MV-4-11 (cell line): ENCODE results near the gene COMP.

Experiments
- DNase-seq: peaks from one replicate; lab custom pipeline; 2025; lab: John Stamatoyannopoulos, UW

The COMP gene

DNA sequence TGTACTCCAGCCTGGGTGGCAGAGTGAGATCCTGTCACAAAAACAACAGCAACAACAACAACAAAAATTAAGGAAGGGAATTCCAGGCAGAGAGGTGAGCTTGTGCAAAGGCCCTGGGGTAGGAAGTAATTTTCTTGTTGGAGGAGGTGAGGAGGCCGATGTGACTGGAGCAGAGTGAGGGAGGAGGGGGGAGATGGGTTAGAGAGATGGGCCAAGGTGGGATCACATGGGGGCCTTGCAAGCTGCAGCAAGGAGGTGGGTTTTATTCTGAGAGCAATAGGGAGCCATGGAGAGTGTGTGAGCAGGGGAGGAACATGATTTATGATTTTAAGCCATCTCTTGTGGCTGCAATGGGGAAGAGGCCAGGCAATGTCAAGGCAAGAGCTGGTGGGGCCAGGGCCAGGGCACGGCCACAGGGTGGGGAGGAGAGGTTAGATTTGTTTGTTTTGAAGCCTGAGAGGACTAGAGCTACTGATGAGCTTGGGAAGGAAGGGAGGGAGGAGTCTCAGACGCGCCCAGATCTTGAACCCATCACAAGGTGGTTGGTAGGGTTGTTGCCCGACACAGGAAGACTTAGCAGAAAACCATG is 12.5 kb upstream of the COMP start:
- DNase-seq, result no peak

DNA sequence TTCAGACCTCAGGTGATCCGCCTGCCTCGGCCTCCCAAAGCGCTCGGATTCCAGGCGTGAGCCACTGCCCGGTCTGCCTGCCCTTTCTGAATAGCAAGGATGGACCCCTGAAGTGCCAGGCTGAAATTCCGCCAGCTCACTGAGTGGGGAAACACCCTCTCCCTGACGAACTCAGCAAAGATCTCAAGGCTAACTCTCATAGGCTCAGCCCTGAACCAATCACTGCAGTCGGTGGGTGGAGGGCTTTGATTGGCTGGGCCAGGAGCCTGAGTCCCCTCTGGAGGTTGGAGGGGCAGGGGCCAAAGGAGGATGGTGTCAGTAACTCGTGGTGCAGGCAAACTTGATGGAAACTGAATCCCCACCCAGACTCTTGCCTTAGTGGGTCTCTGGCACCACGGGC is 11.2 kb upstream of the COMP start:
- DNase-seq, result no peak

GRCh38 chr19:18800636-18801035 is 9.5 kb upstream of the COMP start:
- no peak for DNase-seq

DNA sequence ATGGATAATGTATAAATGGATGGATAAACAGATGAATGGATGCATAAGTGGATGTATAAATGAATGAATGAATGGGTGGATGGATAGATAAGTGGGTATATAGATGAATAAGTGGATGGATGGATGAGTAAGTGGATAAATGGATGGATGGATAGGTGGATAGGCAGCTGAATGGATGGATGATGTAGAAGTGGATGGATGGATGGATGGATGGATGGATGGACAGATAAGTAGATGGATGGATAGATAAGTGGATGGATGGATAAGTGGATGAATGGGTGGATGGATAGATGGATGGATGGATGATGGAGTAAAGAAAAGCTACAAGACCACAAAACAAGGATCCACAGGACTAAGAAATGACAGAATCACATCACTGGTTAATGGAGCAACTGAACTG is 9.0 kb upstream of the COMP start:
- DNase-seq, result no peak

GRCh38 chr19:18799389-18799970 is 8.4 kb upstream of the COMP start:
- DNase-seq, result no peak

DNA sequence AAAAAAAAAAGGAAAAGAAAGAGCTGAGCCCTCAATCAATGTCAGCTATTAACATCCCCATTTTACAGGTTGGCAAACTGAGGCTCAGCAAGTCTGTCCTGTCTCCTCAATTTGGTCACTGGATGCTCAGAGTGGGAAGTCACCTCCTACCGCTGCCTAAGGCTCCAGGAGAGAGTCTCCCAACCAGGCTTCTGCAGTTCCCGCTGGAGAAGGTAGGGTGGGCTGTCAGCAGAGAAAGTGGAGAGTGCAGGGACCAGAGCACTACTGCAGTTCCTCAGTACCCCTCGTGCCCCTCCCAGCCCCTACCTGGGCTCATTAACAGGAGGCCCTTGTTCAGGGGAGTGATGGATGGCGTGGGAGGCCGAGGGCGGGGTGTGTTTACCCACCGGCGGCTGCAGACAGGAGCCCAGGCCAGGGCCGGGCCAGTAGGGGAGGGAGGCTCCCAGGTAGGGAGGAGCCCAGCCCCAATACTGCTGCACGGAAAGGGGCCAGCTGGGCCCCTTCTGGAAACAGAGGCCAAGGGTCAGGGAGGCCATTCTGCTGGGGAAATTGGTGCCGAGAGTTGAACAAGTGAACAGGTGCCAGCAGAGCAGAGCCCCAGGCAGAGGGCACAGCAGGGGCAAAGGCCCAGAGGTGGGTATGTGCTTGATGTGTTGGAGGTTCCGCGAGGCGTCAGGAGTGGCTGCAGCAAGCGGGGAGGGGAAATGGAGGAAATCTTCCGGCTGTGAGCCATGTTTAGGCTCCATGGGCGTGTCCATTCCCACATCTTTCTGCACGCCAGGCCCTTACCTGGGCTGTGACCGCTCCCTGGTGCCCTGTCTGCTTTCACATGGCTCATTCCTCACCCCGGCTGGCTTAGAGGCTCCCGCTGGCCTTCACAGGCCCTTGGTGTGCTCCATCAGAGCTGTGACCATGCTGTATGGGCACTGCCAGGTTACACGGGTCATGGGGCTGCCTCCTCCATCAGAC is 7.6 kb upstream of the COMP start:
- DNase-seq, result no peak

DNA sequence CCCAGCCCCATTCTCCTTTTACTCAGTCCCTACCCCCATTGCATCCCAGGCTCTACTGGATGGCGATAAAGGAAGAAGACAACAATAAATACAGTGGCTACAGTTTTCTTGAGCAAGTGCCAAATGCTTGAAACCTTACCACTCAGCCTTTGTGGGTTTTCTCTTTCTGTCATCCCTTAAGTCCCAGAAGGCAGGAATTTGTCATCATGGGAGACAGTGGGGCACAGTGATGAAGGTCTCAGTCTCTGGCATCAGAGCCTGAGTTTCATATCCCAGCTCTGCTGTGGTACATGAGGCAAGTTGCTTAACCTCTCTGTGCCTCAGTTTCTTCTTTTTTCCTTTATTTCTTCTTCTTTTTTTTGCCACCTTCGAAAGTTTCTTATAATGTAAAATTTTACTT is 5.1 kb upstream of the COMP start:
- no peak for DNase-seq

GRCh38 chr19:18795540-18795939 is 4.4 kb upstream of the COMP start:
- DNase-seq, result no peak

- DNase-seq, result no peak
Measured at GRCh38 chr19:18794692-18795091, 3.6 kb upstream of the COMP start.

DNA sequence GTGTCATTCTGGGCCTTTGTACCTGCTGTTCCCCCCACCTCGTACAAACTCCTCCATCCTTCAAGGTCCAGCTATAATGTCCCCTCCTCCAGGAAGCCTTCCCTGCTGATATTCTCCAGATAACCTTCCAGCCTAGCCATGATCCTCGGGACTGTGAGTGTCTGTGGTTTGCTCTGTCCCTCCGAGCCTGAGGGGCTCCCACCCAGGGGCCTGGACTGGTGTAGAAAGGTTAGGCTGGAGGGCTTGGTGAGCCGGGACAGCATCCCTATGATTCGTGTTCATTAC is 2.9 kb upstream of the COMP start:
- no peak for DNase-seq

DNA sequence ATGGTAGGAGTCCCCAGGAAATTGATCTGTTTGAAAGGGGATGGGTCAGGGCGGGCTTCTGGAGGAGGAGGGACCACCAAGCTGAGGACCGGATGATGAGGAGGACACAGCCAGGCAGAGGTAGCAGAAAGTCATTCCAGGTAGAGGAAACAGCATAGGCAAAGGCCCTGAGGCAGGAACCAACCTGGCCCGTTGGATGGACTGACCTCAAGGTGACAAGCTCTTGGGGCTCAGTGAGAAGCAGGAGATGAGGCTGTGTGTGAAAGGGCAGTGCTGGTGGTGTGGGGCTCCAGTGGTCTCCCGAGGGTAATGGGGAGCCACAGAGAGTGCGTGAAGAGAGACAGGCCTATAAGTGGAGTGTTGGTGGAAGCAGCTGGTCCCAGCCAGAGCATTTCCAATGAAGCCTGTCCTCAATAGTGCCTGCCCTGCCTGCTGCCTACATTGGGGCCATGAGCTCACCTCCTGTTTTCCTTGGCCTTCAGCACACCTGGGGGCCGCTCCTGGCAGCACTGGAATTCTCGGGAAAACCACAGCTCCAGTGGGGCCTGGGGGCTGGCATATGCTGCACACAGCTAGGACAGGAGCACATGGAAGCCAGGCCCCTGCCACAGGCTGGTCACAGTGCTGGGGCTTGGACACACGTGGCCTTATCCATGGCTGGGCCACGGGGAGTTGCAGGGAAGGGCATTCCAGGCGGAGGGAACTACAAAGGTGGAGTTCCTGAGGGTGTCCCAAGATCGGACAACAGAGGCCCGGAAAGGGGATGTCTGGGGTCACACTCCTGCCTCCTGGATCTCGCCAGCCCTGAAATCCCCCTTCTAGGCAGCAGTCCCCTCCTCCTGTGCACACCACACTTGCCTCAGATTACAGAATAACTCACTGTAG is 2.3 kb upstream of the COMP start:
- DNase-seq, result no peak

DNA sequence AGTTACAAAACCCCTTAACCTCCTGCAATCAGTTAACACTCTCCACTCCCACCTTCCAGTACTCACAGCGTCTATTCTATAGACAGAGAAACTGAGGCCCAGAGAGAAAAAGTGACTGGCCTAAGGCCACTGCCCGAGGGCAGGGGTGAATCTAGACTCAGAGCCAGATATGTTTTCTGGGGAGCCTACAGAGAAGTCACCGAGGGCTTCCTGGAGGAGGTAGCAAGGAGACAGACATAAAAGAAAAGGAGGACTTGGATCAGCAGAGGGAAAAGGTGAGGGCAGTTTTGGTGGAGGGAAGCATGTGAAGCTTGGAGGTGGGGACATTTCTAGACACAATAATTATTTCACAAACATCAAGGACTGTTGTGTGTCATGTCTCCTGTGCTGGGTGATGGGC is 1.6 kb upstream of the COMP start:
- DNase-seq, result no peak

DNA sequence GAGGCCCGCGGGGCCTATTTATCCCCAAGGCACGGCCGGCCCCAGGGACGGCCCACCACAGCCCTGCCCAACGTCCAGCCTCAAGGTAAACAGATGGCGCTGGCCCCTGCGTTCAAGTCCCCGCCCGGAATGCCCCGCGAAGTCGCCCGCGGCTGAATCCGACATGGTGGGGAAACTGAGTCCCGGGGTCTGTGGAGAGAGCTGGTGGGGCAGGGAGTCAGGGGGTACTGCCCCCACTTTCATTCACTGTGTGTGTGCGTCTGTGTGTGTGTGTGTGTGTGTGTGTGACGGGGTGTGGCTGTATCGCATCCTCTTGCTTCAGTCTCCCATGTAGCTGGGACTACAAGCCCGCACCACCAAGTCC is 192 bp upstream of the COMP start:
- DNase-seq, result no peak

GRCh38 chr19:18789883-18790565 is 1.1 kb downstream of the COMP start:
- DNase-seq, result peak; percentile 60

DNA sequence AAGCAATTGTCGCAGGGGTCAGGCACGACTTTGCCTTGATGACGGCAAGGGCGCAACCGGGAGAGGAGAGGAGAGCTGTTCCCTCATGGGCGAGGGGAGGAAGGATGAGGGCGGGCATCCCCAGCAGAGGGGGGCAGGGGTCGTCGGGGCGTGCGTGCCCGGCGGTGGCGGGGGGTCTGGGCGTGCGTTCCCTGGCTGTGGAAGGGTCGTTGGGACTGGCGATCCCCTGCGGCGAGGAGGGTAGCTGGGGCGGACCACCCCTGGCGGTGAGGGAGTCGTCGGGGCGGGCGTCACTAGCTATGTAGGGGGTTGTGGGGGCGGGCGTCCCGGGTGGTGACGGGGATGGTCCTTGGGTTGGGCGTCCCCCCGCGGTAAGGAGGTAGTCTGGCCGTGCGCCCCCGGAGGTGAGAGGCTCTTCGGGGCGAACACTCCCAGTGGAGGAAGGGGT is 1.7 kb downstream of the COMP start:
- DNase-seq, result no peak

- no peak for DNase-seq
Measured at GRCh38 chr19:18788529-18789421, 2.3 kb downstream of the COMP start.

GRCh38 chr19:18785179-18786124 is 5.7 kb downstream of the COMP start:
- peak; percentile 40 for DNase-seq

DNA sequence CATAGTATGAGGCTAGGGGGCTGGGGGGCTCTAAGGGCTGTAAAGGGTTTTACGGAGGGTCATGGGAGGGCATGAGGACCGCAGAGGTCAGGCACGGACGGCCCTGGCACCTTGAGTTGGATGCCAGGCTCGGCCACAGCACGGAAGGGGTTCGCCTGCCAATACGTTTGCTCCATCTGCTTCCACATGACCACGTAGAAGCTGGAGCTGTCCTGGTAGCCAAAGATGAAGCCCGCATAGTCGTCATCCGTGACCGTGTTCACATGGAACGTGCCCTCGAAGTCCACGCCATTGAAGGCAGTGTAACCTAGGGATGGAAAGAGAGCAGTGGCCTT is 6.4 kb downstream of the COMP start:
- no peak for DNase-seq

GRCh38 chr19:18783958-18784785 is 6.9 kb downstream of the COMP start:
- DNase-seq, result no peak
